ENCODE results near the gene RASSF7.
A peak's percentile ranks its signal among the peaks of the same experiment; 100 is the strongest.

The RASSF7 gene

DNA sequence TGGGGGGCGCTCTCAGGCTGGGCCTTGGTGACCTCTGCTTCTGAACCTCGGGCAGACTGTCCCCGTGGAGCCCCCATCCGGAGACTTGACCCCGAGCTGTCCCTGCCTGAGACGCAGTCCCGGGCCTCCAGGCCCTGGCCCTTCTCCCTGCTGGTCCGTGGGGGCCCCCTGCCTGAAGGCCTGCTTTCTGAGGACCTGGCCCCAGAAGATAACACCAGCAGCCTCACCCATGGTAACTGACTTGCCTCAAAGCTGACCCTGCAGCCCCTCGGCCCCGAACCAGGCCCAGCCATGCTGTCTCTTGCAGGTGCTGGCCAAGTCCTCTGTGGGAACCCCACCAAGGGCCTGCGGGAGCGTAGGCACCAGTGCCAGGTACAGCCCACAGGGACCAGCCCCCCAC lies 9.2 kb upstream of the RASSF7 start:
- DNase-seq, result no peak

DNA sequence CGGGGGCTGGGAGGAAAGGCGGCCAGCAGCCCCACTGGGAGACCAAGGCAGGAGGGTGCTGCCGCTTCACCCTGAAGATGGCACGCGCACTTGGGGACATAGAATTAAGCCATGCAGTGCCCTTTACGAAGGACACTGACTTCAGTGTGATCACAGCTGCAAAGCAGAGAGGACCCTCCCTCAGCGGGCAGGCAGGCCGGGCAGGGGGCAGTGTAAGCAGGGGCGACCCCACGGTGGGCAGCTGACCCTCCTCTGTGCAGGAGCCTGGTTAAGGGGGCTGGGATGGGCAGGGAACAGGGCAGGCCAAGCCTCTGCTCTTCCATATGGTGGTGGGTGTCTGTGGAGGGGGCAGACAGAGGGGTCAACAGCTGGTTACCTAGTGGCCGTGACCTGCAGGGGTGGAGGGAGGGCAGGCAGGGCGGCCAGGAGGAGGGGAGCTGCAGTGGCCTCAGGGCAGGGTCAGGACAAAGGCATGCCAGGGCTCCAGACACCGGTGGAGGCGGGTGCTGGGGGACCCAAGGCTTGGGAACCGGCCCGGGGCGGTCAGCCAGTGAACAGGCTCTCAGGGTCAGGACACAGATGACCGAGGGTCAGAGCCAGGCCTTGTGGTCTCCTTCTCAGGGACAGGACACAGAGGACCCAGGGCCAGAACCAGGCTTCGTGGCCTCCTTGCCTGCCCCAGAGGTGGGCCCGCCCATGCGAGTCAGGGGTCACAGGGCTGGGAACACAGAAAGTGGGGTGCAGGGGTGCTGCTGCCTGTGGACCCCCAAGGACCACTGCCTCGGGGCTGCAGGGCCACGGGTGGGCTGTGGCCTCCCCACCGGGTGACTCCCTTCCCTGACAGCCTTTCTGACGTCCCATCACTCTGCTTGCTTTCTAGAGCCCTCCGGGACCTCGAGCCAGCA lies 7.4 kb upstream of the RASSF7 start:
- DNase-seq, result no peak

DNA sequence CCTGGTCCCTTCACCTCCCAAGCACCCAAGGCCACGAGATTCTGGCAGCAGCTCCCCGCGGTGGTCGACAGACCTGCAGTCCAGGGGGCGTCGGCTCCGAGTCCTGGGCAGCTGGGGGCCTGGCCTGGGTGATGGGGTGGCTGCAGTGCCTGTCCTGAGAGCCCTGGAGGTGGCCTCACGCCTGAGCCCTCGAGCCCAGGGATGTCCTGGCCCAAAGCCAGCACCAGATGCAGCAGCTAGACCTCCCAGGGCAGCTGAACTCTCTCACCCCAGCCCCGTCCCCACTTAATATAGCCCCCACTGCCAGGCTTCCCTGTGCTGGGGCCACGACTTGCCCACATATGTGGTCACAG lies 6.8 kb upstream of the RASSF7 start:
- no peak for DNase-seq

DNA sequence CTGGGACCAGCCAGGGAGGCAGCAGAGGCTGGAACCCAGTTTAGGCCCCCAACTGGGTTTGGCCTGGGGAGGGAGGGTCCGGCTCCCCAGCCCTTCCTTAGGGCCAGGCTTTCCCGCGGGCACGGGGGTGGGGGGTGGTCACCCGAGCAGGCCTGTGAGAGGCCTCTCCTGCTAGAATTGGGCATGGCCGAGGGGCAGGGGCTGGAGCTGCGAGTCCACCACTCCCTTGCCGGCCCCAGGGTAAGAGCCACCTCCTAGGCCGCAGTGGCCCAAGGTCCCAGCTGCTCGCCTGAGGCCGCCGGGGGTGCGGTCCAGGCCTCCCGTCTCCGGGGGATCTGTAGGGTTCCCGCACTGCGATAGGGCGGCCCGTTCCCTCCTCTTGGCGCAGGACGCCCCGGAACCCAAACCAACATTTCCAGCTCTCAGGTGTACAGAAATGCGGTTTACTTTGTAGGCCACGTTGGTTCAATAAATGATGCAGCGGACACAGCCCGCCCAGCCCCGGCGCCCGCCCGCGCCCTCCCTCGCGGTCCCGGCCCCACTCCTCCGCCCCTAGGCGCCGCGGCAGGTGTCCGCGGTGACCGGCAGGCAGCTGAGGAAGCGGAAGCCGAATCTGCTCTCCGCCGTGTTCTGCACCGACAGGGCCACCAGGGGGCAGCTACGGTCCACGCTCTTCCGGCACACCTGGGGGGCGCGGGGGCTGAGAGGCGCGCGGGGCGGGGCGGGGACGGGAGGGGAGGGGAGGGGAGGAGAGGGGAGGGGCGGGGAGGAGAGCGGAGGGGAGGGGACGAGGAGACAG lies 6.1 kb upstream of the RASSF7 start:
- DNase-seq, result peak; percentile 91

DNA sequence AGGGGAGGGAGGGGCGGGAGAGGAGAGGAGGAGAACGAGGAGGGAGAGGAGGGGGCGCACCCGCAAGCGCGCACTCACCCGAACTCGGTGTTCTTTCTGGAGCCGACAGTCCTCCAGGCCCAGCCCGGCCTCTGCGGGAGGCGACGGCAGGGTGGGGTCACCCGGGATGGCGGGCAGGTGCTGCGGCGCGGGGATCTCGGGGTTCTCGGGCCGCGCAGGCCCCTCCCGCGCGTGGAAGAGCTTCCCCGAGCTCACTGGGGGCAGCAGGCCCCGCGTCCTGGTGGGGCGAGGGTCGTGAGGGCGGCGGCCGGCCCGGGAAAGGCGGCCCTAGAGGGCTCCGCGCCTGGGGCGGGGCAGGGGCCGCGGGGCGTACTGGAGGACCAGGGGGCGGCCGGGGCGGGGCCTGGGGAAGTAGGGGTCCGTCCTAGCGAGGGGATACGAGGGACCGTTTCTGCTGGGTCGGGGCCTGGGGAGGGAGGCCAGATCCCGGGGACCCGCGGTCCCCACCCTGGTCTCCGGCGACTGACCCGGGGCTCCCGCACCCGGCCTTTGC lies 5.5 kb upstream of the RASSF7 start:
- DNase-seq, result no peak

DNA sequence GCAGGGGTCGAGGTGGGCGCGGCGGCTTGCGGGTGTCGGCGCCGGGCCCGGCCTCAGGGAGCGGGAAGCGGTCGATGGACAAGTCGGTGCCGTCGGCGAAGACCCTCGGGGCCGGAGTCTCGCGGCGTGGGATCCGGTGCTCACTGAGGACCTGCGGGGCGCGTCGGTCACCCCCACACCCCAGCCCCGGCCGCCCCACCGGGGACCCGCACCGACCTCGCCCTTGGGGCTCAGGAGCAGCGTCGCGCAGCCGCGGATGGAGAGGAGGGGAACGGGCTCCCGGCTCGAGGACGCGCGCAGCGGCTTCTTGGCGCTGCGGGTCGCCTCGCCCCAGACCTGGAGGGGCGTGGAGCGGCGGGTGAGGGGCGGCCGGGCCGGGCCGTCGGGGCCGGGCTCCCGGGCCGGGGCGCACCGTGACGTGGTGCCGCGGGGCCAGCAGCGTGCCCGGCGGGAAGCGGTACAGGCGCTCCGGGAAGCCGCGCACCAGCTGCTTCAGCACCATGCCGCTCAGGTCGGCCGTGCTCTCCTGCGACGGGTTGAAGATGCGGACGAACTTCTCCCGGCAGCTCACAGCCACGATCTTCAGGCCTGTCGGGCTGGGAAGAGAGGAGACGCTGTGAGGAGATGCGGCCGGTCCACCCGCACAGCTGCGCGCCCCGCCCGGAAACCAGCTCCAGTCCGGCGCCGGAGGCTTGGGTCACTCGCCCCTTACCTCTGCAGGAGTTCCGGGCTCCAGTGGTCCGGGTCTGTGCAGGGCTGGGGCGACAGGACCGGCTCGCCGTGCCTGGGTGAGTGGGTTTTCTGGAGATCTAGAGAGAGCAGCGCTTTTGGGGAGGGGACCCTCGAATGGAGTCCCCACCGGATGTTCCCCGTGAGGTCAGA lies 4.7 kb upstream of the RASSF7 start:
- no peak for DNase-seq

DNA sequence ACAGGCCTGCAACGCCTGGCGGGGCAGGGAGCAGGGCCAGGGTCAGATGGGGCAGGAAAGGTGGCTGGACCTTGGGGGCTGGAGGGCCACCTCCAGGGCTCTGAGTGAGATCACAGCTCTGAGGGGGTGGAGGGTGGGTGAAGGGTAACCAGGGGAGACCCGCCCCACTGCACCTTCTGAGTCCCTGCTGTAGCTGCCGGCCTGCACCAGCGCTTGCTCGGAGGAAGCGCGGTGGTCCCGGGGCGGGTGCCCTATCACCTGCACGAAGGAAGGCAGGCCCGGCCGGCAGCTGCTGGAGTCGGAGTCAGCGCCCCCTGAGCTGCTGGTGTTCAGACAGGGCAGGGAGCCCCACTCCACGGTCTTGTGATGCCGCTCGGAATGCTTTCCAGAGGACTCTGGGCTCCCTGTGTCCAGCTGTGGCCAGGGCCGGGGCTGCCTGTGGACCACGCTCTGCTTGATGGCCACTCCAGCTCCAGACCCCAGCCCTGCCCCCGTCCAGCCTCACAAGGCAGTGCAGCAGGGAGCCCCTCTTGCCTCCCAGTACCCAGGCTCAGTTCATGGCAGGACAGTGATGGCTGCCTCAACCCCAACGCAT lies 4.0 kb upstream of the RASSF7 start:
- no peak for DNase-seq

DNA sequence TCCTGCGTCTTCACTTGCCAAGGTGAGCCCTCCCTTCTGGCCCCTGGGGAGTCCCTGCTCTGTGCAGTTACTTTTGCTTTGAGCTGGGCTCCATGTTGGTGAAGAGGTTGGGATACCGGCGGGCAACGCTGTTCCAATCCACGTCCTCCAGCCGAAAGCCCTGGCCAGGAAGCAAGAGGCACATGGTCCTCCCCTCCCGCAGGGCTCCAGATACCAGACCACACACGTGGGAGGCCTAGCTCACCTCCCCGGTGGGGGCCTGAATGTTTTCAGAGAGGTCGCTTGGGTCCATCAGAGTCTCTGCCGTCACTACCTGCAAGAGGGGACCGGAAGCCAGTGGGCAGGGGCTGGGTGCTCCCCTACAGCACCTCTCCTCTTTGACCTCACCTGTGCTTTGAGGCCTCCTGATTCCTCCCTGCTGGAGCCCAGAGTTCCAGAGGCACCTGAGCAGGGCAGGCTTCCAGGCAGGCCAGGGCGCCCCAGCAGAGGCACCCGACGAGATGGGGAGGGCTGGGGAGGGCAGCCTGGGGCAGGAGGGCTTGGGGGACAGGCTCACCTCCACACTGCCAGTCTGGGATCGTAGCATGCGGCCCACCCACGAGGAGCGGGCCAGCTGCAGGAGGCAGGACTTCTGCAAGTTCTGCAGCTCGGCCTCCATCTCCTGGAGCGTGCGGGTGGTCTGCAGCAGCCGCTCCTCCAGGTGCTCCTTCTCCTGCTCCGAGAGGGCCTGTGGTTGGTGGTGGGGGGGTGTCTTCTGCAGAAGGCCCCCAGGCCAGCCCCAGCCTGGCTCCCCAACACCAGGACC lies 3.2 kb upstream of the RASSF7 start:
- no peak for DNase-seq

DNA sequence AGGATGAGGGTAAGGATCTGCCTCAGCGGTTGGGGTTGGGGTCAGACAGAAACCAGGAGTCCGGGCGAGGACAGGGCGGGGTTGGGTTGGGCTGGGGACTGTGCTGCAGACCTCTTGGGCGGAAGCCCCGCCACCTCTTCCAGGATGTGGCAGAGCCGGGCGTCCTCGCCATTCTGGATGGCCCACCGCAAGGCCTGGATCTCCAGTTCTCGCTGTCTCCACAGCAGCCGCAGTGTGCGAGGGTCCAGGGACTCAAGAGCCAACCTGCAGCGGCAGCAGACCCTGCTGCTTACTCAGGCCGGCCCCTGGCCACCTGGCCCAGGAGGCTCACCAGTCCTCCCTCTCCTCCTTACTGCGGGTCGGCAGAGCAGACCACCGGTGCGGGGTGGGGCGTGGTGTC lies 2.3 kb upstream of the RASSF7 start:
- DNase-seq, result no peak

DNA sequence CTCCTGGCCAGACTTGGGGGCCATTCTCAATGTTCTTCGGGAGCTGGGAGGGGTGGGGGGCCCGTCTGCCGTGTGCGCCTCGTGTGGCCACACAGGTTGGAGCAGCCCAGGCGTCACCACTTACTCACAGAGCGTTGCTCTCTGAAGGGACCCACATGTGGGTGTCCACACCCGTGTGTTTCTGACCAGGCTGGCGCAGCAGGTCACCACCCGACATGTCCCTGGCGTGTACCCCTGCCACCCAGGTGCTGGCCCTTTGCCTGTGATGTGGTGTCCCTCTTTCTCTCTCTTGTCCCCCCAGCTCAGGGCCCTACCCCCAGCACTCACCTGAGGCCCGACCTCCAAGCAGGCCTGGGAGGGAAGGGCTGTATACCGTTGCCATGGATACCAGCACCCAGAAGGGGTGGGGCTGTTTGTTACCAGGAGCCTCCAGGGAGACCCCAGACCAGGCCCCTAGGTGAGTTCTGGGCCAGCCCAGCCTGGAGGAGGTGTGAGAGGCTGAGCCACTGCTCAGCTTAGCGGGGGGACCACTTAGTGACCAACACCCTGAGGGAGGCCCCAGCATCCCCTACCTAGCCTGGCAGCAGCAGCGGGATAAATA lies 1.6 kb upstream of the RASSF7 start:
- DNase-seq, result no peak

DNA sequence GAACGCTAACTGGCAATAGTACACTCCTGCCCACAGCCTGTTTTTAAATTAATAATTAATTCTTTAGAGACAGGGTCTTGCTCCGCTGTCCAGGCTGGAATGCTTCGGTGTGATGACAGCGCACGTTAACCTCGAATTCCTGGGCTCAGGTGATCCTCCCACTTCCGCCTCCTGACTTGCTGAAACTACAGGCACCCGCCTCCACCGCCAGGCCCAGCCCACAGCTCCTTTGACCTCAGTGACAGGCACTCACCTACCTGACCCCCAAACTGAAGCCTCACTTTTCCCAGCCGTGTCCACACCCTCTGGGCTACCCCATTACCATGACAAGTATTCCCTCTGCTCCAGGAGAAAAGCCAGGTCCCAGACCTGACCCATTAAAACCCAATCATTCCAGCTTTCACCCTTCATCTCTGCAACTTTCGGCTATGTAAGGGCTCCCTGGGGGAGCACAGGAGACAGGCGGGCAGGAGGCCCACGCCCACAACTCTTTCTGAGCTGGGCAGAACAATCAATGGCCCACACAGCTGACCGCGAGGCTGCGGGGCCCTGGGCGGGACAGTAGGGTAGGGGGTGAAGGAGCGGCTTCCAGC lies 962 bp upstream of the RASSF7 start:
- no peak for DNase-seq

DNA sequence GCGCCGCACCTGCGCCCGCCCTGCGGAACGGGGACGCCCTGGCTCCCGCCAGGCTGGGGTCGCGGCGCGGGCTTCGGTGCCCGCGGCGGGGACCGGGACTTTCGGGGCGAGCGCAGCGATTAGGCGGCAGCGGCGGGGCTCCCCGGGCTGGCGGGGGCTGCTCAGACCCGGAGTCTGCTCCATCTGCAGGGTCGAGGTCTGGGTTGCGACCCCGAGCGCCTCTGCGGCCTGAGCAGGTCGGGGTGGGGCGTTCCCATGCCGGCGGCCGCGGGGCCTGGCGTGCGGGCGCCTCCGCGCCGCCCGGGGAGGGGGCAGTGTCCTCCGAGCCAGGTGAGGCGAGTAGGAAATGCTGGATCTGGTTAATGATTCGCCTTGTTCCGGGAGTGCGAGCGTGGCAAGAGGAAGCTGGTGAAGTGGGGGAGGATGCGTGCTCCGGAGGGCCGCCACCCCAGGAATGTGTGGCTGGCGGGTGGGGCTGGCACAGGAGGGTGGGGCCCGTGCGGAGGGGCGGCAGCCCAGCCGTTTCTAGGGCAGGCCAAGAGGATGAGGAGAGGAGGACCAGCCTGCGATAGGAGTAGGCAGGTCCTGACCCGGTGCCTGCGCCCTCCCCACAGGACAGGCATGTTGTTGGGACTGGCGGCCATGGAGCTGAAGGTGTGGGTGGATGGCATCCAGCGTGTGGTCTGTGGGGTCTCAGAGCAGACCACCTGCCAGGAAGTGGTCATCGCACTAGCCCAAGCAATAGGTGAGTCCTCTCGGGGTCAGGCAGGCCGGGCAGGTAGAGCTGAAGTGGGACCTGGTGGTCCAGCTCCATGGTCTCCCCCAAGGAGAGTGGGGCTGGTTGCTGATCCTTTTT lies 606 bp downstream of the RASSF7 start:
- DNase-seq, result peak; percentile 73

DNA sequence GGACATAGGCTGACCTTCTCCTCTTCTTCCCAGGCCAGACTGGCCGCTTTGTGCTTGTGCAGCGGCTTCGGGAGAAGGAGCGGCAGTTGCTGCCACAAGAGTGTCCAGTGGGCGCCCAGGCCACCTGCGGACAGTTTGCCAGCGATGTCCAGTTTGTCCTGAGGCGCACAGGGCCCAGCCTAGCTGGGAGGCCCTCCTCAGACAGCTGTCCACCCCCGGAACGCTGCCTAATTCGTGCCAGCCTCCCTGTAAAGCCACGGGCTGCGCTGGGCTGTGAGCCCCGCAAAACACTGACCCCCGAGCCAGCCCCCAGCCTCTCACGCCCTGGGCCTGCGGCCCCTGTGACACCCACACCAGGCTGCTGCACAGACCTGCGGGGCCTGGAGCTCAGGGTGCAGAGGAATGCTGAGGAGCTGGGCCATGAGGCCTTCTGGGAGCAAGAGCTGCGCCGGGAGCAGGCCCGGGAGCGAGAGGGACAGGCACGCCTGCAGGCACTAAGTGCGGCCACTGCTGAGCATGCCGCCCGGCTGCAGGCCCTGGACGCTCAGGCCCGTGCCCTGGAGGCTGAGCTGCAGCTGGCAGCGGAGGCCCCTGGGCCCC lies 1.4 kb downstream of the RASSF7 start:
- no peak for DNase-seq

DNA sequence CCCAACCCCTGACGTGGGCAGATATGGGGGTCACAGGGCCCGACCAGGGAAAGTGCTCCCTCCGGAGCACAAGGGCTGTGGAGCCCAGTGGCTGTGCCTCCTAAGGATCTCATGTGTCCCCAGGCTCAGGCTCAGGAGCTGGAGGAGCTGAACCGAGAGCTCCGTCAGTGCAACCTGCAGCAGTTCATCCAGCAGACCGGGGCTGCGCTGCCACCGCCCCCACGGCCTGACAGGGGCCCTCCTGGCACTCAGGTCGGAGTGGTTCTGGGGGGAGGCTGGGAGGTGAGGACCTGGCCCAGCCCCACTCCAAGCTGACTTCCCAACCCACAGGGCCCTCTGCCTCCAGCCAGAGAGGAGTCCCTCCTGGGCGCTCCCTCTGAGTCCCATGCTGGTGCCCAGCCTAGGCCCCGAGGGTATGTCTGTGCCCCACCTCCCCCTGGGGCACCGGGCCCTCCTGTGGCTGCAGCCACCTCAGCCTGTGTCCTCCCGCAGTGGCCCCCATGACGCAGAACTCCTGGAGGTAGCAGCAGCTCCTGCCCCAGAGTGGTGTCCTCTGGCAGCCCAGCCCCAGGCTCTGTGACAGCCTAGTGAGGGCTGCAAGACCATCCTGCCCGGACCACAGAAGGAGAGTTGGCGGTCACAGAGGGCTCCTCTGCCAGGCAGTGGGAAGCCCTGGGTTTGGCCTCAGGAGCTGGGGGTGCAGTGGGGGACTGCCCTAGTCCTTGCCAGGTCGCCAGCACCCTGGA lies 2.5 kb downstream of the RASSF7 start:
- DNase-seq, result no peak

DNA sequence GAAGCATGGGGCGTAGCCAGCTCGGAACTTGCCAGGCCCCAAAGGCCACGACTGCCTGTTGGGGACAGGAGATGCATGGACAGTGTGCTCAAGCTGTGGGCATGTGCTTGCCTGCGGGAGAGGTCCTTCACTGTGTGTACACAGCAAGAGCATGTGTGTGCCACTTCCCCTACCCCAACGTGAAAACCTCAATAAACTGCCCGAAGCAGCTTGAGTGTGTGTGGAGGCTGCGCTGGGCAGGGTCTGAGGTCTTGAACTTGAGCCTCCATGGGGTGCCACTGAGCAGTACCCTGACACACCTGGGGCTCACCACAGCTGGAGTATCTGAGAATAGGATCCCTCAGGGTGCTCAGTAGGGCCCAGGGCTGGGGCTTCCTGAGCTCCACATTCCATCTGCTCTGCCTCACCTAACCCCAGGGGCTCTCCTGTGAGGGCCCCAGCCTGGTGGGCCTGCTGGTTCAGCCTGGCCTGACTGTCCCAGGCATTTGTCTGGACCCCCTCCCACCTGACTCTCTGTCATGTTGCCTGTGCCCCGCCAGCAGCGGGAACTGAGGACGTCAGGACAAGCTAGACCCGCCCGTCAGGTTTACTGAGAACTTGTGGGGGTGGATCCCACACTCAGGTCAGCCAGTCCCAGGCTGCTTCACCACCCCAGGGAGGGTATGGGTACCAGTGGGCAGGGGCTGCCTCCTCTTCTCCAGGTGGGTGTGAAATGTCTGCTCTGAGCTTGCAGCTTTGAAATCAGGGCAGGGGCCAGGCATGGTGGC lies 3.2 kb downstream of the RASSF7 start:
- DNase-seq, result no peak

DNA sequence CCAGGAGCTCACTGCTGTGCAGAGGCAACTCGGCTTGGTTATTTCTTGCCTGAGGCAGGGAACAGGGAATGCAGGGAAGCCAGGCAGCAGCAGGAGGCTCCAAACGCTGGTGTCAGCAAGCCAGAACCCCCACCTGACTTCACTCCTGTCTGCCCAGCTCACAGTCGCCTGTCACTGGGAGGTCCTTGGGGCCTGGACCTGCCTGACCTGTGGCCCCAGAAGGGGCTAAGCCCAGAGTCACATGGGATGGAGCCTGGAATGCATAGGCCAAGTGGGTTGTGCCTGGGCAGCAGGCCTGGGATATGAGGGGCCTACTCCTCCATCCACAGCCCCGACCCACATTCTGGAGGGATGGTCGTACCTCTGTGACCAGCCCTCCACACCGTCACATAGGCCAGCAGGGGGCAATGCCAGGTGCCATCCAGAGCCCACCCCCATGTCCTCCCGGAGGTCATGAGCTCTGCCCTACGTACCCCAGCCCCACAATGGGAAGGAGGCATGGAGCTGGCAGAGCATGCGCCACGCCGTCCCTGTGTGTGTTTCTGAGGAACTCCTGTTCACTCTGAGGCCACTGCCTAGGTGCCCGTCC lies 5.2 kb downstream of the RASSF7 start:
- no peak for DNase-seq

DNA sequence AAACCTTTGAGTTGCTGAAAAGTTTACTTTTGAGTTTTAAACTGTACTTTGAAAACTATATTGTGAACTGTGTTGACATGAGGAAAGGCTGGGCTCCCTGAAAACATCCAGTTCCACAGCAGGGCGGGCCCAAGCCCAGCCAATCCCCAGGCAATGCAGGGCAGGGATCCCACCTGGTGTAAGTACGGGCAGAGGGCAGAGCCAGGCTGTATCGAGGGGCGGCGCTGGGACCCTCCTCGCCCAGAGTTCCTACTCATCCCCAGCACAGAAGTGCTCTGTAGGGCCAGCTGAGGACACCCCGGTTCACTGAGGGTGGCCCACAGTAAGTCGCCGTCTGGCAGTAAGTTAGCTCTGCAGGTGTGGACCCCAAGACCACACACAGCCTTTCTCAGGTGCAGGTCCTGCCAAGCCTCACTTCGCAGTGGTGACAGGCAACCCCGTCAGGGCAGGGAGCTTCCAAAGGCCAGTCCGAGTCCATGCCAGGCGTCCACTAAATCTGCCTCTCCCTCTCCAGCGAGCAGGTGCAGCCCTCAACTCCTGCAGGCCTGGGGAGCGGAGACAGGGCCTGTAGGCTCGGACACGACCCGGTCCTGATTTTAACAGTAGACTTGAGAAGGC lies 6.3 kb downstream of the RASSF7 start:
- peak; percentile 67 for DNase-seq

Data from activated effector memory CD4-positive, alpha-beta T cell treated with anti-CD3 and anti-CD28 coated beads, Interleukin-2, amount 50 U/mL, for 16 hours (primary cell).